ENCODE data around the gene IDI2.

Gene IDI2

GRCh38 chr10:980468-981093 is 45.1 kb downstream of the IDI2 start:
- no peak for DNase-seq (ENCODE audit: low read depth)

DNA sequence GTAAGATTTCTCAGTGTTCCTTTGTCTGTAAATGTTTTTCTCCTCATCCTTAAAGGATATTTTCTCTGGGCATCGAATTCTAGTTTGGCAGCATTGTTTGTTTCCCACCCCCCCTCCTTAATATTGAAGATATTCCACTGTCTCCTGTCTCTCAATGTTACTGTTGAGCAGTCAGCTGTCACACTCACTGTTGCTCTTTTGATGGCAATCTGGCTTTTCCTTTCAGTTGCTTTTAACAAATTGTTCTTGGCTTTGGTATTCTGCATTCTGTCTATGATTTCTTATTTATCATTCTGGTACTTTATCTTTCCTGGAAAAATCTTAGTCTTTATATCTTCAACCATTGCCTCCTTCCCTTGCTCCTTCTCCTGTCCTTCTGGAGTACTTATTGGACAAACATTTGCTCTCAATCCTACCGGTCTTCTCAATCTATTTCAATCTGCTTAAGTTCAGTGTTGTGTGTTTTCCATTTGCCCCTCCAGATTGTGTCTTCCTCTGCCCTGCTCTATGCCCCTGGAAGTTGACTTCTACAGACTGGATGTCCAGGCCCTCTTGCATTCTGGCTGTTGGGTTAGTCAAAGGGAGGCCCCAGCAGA is 46.7 kb downstream of the IDI2 start:
- peak; percentile 27 for DNase-seq (ENCODE audit: low read depth)

DNA sequence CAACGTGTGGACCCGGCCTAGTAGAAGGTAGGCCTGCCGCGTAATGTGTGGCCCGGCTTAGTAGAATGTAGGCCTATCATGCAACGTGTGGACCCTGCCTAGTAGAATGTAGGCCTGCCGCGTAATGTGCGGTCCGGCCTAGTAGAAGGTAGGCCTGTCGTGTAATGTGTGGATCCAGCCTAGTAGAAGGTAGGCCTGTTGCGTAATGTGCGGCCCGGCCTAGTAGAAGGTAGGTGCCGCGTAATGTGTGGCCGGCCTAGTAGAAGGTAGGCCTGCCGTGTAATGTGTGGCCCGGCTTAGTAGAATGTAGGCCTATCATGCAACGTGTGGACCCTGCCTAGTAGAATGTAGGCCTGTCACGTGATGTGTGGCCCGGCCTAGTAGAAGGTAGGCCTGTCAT is 49.3 kb downstream of the IDI2 start:
- no peak for DNase-seq (ENCODE audit: low read depth)

GRCh38 chr10:974785-975074 is 50.9 kb downstream of the IDI2 start:
- no peak for DNase-seq (ENCODE audit: low read depth)

DNA sequence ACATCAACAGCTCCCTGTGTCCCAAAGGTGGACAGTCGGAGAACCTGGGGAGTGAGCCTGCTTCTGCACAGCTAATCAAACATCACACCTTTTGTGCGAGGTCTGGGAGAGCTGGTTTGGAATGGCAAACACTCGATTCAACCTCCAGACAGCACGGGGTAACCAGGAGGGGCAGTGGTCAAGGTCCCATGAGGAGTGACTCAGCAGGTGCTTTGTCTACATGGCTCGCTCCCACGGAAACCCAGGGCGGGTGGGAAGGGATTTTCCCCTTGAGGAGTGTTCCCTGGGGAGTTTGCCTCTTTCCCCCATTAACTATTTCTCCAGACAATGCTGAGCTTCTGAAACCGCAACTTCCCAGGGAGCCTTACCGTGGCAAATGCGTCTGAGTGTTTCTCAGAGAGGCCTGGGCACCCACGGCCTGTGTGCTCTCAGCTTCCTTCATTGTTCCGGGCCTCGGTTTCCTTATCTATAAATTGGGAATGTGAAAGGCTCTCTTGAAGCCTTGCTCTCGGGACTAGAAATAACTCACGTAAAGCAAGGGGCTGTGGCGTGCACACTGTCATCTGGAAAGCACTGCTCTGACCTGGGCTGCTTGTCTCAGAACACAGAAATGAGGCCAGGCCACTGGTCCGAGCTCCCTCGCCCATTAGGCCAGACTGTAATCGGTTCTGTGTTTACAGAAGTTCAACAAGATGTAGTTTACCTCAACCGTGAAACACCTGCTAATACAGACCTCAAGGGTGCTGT is 51.4 kb downstream of the IDI2 start:
- DNase-seq (ENCODE audit: low read depth), result no peak

GRCh38 chr10:972763-973162 is 52.9 kb downstream of the IDI2 start:
- DNase-seq (ENCODE audit: low read depth), result no peak

DNA sequence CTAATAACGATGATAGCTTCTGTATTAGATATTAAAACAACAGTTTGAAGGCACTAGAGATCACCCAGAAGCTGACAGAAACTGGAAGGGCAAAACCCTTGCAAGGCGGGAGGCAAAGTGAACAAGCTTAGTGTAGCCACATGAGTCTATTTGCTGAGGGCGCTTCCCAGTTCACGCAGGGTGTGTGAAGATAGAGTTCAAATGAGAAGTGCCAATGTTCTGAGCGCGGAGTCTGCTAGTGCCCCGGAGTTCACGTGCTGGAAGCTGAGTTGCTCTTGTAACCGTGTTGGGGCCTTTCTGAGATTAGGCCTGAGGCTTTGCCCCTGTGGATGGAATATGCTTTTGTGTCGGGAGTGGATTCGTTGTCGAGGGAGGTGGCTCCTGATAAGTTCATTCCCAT is 54.0 kb downstream of the IDI2 start:
- no peak for DNase-seq (ENCODE audit: low read depth)

GRCh38 chr10:971150-971542 is 54.5 kb downstream of the IDI2 start:
- DNase-seq (ENCODE audit: low read depth), result no peak

DNA sequence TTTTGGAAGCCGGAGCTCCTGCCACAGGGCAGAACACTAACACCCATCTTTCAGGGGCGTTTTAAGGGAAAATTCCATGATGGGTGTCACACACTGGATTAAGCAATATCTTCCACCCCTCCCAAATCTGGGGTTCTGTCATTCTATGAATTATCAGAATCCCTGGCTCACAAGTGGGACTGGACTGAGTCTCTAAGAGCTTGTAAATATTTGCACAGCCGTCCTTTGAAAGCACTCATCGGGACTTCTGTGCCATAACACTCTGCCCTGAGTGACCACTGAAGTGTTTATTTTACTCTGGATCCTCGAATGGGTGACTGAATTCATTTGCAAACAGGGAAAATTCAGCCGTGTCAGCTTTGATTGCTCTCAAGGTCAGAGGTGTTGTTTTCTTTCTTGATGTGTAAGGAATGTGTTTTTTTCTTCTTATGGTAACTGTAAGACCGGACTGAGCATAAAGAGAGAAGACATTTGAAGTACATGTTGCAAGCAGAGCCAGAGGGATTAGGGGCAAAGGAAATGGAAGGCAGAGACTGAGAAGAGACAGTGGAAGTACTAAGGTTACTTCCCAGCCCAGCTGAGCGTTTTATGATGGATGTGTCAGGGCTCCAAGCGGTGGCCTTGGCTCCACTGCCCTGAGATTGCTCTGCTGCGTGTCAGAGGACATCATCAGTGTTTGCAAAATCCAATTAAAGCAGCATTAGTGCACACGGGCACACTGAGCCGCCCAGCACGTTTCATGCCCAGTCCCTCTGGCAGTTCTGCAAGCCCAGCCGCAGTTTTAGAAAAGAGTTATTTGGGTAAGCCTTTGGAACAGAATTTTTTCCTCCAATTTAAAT is 55.1 kb downstream of the IDI2 start:
- peak; percentile 54 for DNase-seq (ENCODE audit: low read depth)

DNA sequence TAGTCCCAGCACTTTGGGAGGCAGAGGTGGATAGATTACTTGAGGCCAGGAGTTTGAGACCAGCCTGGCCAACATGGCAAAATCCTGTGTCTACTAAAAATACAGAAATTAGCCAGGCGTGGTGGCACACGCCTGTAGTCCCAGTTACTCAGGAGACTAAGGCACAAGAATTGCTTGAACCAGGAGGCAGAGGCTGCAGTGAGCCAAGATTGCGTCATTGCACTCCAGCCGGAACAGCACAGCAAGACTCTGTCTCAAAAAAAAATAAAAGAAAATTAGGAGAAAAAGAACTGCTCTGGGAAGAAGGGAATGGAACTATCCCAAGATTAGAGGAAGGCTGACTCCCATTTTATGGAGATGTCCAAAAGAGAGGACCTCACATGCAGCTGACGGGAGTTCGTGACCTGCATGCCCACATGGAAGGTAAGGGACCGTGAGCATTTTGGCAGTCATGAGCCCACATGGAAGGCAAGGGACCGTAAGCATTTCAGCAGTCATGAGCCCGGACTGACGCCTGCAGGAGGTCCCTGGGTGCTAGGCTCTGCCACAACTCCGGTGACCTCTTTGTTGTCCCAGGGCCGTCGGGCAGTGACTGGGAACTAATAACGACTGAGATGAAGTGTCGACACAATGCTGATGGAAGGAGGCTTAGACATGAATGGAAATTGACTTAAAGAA is 56.0 kb downstream of the IDI2 start:
- no peak for DNase-seq (ENCODE audit: low read depth)

All from amniotic epithelial cell (primary cell).